Measurements from ENCODE around the gene RND3. TPM values are rescaled to one million over a fixed set of nuclear protein-coding genes. Genes with fewer than 3 reads are reported as not detected.

RND3 gene
- total and polyA plus RNA-seq, 10 of the 15 experiments (the other 5 are each of a cell fraction or from before 2014, with no cell fraction given): 0.38 to 18.3 (median 0.93) TPM

DNA sequence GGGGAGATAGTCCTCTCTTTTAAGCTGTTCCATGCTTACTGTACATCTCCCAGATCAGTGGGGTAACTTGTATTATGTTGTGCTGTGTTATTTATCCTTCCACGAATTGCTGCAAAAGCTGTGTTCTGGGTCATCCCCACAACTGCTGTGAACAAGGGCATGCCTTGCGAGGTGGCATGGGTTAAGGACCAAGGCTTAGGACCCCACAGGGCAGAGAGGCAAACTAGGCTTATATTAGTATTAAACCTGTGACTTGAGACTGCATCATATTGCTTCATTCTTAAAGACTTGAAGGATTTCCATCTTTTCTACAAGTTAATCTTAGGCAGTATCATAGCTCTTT, 19.9 kb downstream of the RND3 start (continued):
- TF ChIP-seq MYC (IDR thresholded peaks at IDR 0.05; ENCODE audit: insufficient read depth, insufficient read length, insufficient replicate concordance, low read length, severe bottlenecking) (no peak), LARP7 (IDR thresholded peaks at IDR 0.05) (no peak), RBBP5 (conservative IDR thresholded peaks at IDR 0.05) (no peak)

DNA sequence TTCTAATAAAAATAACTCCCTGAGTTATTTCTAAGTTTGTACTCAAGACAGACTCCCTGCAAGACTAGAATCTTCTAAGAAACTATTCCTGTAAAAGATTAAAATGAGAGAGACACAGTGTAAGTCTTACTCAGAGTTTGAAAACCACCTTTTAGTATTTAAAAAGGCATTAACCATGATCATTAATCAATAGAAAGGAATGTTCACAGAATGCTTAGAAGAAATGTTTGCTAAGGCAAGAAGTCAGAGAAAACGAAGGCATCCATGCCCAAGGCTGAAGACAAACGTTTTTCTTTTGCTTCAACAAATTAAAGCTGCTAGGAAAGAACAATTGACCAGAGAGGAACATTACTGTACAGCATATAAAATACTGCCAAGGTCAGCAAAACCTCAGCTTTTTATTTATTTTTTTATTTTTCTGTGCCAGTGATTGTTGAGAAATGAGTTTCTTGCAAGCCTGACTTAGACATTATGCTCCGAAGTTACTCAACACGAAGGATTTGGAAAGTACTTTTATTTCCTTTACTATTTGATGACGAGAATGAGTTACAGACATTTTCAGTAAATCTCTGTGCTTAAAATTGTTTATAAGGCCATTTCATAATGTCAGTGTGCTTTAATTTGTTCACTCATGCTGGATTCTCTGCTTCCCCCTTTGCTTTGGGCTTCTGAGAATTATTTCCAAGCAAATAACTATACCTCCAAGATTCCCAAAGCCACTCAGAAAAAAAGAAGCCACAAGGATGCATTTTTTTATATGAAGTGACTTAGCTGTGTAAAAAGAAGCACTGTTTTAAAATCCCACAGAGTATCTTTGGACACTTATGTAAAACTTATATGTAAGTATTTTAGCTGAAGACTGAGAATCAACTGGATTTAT, 20.5 kb downstream of the RND3 start:
- no peak for FAIRE-seq
- Histone ChIP-seq H2AFZ (ENCODE audit: control insufficient read depth, low read depth, low read length) (no peak overlapping the region), H3K79me2 (ENCODE audit: control insufficient read depth, insufficient read depth, low read length) (no peaks in the 10 kb centered on the region), H3K36me3 (ENCODE audit: control insufficient read depth in 2 of 2, insufficient read depth in 2 of 2, low read length in 1 of 2) (no peaks in the 10 kb centered on the region), H4K20me1 (ENCODE audit: control insufficient read depth, insufficient read depth) (no peaks in the 10 kb centered on the region; the same call in 1 of the 2 replicates), H3K27ac (ENCODE audit: control insufficient read depth, insufficient read depth) (no peak overlapping the region), H3K27me3 (replicated peaks in 1 of 2; ENCODE audit: control insufficient read depth in 2 of 2, insufficient read depth in 2 of 2, low read length in 1 of 2) (no peaks in the 10 kb centered on the region; a peak in 1 of 4 replicates), H3K9me3 (replicated peaks; ENCODE audit: control insufficient read depth, insufficient read depth, low read length) (no peaks in the 10 kb centered on the region), H3K4me1 (ENCODE audit: control insufficient read depth, insufficient read depth, low read length) (no peaks in the 10 kb centered on the region), H3K4me2 (ENCODE audit: control insufficient read depth, insufficient read depth) (no peak overlapping the region), H3K9ac (ENCODE audit: control insufficient read depth, insufficient read depth, low read length) (no peak overlapping the region), H3K4me3 (no peak overlapping the region)
- RAD21 ChIA-PET (ENCODE audit: unreplicated experiment): interaction anchor here (1.0 to 11.2 kb wide), 5 partner anchors 10 to 74 kb away, joined by 3 to 143 read pairs (median 9); no protein-coding TSS in a partner anchor
- intact Hi-C loops (cut with micrococcal nuclease; ENCODE audit: unreplicated experiment) (no loop called here), in situ Hi-C loops (cut with MboI) (no loop called here)
- no peak for DNase-seq (ENCODE audit: low read depth, low spot score)
- under 1% methylated on average over 5 of the region's 5 CpGs for WGBS (ENCODE audit: insufficient coverage, insufficient replicate concordance, low lambda C conversion rate, missing lambda C conversion rate)
- no peak for ATAC-seq
- SMC1A ChIA-PET (ENCODE audit: uncharacterized antibody, unreplicated experiment): interaction anchor here (0.6 to 4.3 kb wide), 14 partner anchors 8 to 179 kb away, joined by 3 to 30 read pairs (median 4); no protein-coding TSS in a partner anchor
- no TSS peak for BruUV-seq (replicated peaks)
- TF ChIP-seq SIX5 (IDR thresholded peaks at IDR 0.05; ENCODE audit: low read depth, low read length, severe bottlenecking): no peak
- no peak for TF ChIP-seq MXI1 (IDR thresholded peaks at IDR 0.05; ENCODE audit: low read depth, low read length)
- TF ChIP-seq, protein P1, sequence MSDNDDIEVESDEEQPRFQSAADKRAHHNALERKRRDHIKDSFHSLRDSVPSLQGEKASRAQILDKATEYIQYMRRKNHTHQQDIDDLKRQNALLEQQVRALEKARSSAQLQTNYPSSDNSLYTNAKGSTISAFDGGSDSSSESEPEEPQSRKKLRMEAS (IDR thresholded peaks at IDR 0.05; ENCODE audit: low read depth, low read length): no peak
- TF ChIP-seq ZZZ3 (IDR thresholded peaks at IDR 0.05; ENCODE audit: control insufficient read depth, insufficient read length, low read depth): no peak
- TF ChIP-seq, protein P2, sequence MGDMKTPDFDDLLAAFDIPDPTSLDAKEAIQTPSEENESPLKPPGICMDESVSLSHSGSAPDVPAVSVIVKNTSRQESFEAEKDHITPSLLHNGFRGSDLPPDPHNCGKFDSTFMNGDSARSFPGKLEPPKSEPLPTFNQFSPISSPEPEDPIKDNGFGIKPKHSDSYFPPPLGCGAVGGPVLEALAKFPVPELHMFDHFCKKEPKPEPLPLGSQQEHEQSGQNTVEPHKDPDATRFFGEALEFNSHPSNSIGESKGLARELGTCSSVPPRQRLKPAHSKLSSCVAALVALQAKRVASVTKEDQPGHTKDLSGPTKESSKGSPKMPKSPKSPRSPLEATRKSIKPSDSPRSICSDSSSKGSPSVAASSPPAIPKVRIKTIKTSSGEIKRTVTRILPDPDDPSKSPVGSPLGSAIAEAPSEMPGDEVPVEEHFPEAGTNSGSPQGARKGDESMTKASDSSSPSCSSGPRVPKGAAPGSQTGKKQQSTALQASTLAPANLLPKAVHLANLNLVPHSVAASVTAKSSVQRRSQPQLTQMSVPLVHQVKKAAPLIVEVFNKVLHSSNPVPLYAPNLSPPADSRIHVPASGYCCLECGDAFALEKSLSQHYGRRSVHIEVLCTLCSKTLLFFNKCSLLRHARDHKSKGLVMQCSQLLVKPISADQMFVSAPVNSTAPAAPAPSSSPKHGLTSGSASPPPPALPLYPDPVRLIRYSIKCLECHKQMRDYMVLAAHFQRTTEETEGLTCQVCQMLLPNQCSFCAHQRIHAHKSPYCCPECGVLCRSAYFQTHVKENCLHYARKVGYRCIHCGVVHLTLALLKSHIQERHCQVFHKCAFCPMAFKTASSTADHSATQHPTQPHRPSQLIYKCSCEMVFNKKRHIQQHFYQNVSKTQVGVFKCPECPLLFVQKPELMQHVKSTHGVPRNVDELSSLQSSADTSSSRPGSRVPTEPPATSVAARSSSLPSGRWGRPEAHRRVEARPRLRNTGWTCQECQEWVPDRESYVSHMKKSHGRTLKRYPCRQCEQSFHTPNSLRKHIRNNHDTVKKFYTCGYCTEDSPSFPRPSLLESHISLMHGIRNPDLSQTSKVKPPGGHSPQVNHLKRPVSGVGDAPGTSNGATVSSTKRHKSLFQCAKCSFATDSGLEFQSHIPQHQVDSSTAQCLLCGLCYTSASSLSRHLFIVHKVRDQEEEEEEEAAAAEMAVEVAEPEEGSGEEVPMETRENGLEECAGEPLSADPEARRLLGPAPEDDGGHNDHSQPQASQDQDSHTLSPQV (IDR thresholded peaks at IDR 0.05): no peak
- no peak for TF ChIP-seq FOS (IDR thresholded peaks at IDR 0.05; ENCODE audit: borderline replicate concordance, extremely low read depth, insufficient read length)
- TF ChIP-seq MEF2B (IDR thresholded peaks at IDR 0.05; ENCODE audit: partially characterized antibody, poor library complexity, severe bottlenecking): no peak
- TF ChIP-seq PML (IDR thresholded peaks at IDR 0.05; ENCODE audit: low read length): no peak
- no peak for TF ChIP-seq BRCA1 (IDR thresholded peaks at IDR 0.05; ENCODE audit: low read depth, low read length)
- no peak for TF ChIP-seq EGR1 (IDR thresholded peaks at IDR 0.05; ENCODE audit: borderline replicate concordance in 1 of 2, low read depth in 2 of 2, low read length in 2 of 2)
- CTCF ChIA-PET: interaction anchor here (1.6 to 2.3 kb wide), 5 partner anchors 7 to 90 kb away, joined by 3 to 8 read pairs (median 5); no protein-coding TSS in a partner anchor
- POLR2A ChIA-PET: interaction anchor here (0.7 to 2.6 kb wide), 3 partner anchors 10 to 134 kb away, joined by 3 to 9 read pairs (median 3); no protein-coding TSS in a partner anchor
